ENCODE measurements around the gene CACNA2D1.

Gene CACNA2D1

GRCh38 chr7:82080254-82080927 is 363.2 kb downstream of the CACNA2D1 start:
- TF ChIP-seq CTCF (conservative IDR thresholded peaks at IDR 0.05; ENCODE audit: low read depth, low read length), result no peak
- H3K4me3 ChIP-seq (ENCODE audit: low read depth, low read length), result no peak overlapping the region
- no peak for DNase-seq (ENCODE audit: low read depth)

- TF ChIP-seq CTCF (conservative IDR thresholded peaks at IDR 0.05; ENCODE audit: low read depth, low read length), result no peak
- no peak overlapping the region for H3K4me3 ChIP-seq (ENCODE audit: low read depth, low read length)
- no peak for DNase-seq (ENCODE audit: low read depth)
Measured at GRCh38 chr7:82079527-82079926, 364.1 kb downstream of the CACNA2D1 start.

GRCh38 chr7:82078807-82079206 is 364.8 kb downstream of the CACNA2D1 start:
- no peak for TF ChIP-seq CTCF (conservative IDR thresholded peaks at IDR 0.05; ENCODE audit: low read depth, low read length)
- H3K4me3 ChIP-seq (ENCODE audit: low read depth, low read length), result no peak overlapping the region
- no peak for DNase-seq (ENCODE audit: low read depth)

GRCh38 chr7:82071468-82071867 is 372.1 kb downstream of the CACNA2D1 start:
- DNase-seq (ENCODE audit: low read depth), result peak; percentile 13
- no peak for TF ChIP-seq CTCF (conservative IDR thresholded peaks at IDR 0.05; ENCODE audit: low read depth, low read length)
- H3K4me3 ChIP-seq (ENCODE audit: low read depth, low read length), result no peak overlapping the region

GRCh38 chr7:82067628-82068264 is 375.8 kb downstream of the CACNA2D1 start:
- no peak for DNase-seq (ENCODE audit: low read depth)
- no peak overlapping the region for H3K4me3 ChIP-seq (ENCODE audit: low read depth, low read length)
- TF ChIP-seq CTCF (conservative IDR thresholded peaks at IDR 0.05; ENCODE audit: low read depth, low read length), result no peak

- DNase-seq (ENCODE audit: low read depth), result peak; percentile 55
- H3K4me3 ChIP-seq (ENCODE audit: low read depth, low read length), result no peak overlapping the region
- no peak for TF ChIP-seq CTCF (conservative IDR thresholded peaks at IDR 0.05; ENCODE audit: low read depth, low read length)
Measured at GRCh38 chr7:82057476-82057875, 386.1 kb downstream of the CACNA2D1 start.

- DNase-seq (ENCODE audit: low read depth), result no peak
- H3K4me3 ChIP-seq (ENCODE audit: low read depth, low read length), result no peak overlapping the region
- no peak for TF ChIP-seq CTCF (conservative IDR thresholded peaks at IDR 0.05; ENCODE audit: low read depth, low read length)
Measured at GRCh38 chr7:82056282-82056681, 387.3 kb downstream of the CACNA2D1 start.
